Activated CD4-positive, alpha-beta T cell treated with anti-CD3 and anti-CD28 coated beads, Interleukin-2, Interleukin-6, amounts not matched to agents 100 ng/mL and 50 ng/mL, durations not matched to agents 16 hours and 8 hours (primary cell): ENCODE results near the gene CTDP1.
"Not testable (repeated sequence)": the region's sequence is repeated elsewhere in the genome, so short reads cannot be mapped to it uniquely, and the experiment has no call there.

Experiments
- DNase-seq: peaks from one replicate; pipeline ENCODE4 v3.0.0-alpha.2; 2020

Gene CTDP1

GRCh38 chr18:79748321-79749180 is 68.9 kb downstream of the CTDP1 start:
- no peak for DNase-seq

GRCh38 chr18:79749251-79750191 is 69.9 kb downstream of the CTDP1 start:
- DNase-seq, result no peak

DNA sequence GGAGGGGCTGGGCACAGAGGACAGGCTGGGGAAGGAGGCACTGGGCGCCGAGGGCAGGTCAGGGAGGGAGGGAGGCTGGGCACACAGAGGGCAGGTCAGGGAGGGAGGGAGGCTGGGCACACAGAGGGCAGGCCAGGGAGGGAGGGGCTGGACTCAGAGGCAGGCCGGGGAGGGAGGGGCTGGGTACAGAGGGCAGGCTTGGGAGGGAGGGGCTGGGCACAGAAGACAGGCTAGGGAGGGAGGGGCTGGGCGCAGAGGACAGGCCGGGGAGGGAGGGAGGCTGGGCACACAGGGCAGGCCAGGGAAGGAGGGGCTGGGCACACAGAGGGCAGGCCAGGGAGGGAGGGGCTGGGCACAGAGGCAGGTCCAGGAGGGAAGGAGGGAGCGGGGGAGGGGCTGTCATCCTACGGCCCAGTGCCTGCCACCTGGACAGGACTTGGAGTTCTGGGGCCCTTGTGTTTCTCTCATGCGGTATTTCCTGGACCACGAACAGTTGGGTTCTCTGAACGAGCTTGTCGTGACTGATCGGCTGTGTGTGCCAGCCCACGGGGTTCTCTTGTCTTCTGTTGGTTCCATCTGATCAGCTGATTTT is 71.5 kb downstream of the CTDP1 start:
- DNase-seq, result no peak

GRCh38 chr18:79751918-79752578 is 72.4 kb downstream of the CTDP1 start:
- DNase-seq, result not testable (repeated sequence)

DNA sequence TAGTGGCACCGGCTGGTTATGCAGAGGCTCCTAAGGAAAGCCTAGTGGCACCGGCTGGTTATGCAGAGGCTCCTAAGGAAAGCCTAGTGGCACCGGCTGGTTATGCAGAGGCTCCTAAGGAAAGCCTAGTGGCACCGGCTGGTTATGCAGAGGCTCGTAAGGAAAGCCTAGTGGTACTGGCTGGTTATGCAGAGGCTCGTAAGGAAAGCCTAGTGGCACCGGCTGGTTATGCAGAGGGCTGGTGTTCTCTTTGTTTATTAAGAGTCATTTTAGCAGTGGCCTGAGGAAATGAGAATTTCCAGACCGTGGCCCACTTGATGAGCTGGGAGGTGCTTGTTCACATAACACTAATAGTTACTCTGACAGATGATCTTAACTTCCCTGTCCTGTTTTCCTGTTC is 73.3 kb downstream of the CTDP1 start:
- not testable (repeated sequence) for DNase-seq

DNA sequence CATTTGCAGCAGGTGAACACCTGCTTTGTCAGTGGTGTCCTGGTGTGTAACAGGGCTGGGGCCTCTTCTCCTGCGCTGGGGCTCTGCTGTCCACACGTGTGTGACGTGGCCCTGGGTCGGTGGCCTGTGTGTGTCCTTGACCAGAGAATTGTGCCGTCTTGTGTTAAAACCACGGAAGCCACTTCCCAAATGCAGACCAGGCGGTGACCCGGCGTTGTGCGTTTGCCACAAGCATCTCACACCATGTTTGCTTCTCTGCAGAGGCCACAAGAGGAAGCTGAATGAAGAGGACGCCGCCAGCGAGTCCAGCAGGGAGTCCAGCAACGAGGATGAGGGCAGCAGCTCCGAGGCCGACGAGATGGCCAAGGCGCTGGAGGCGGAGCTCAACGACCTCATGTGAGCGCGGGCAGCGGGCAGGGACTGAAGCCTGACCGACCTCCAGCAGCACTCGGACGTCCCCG is 73.8 kb downstream of the CTDP1 start:
- DNase-seq, result no peak

DNA sequence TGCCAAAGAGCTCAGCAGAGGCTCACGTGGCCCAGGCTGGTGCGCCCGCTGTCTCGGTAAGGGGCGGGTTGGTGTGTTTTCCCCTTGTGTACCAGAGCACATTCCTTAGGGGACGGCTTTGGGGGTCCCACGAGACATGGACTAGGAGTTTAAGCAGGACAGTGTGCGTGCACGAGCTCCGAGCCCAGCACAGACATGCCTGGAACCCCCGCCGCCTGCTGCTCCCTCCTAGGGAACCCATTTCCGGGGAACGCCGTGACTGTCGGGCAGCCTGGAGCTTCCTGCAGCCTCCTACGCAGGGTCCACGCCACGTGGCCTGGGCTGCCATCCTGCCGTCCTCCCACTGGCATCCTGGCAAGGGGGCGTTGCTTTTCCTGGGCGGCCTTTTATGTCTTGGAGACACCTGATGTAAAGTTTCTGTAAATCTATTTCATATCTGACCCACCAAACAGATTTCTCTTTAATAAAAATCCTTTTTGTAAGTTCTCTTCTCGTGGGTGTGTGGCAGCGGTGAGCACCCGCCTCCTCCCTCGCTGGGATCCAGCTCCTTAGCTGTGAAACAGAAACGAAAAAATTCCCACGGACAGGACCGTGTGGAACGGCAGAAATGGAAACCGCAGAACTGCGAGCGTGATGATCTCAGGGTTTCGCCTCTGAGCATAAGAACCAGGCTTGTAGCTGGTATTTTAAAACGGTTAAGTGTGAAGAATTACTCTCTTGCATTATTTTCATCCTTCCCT is 74.6 kb downstream of the CTDP1 start:
- no peak for DNase-seq

DNA sequence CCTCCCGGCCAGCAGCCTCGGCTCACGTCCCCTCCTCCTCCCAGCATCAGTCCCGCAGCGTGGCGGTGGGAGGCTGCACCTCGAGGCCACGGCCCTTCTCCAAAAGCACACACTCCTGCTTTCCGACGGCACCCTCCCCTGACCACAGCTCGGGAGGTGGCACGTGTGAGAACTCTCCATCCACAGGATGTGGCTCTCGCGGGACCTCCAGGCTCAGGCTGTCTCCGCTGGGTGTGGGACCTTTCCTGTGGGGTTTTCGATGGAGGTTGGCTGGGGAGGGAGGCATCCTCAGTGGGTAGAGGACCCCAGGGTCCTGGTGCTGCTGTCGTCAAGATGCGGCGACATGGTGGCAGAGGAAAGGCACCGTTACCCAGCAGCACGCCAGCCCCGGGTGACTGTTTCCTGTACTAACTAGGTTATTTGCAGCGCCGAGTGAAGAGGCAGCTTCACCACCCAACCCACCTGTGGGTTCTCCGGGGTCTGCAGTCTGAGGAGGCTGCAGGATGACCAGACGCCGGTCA is 75.3 kb downstream of the CTDP1 start:
- no peak for DNase-seq

GRCh38 chr18:79755496-79756142 is 76.0 kb downstream of the CTDP1 start:
- no peak for DNase-seq

DNA sequence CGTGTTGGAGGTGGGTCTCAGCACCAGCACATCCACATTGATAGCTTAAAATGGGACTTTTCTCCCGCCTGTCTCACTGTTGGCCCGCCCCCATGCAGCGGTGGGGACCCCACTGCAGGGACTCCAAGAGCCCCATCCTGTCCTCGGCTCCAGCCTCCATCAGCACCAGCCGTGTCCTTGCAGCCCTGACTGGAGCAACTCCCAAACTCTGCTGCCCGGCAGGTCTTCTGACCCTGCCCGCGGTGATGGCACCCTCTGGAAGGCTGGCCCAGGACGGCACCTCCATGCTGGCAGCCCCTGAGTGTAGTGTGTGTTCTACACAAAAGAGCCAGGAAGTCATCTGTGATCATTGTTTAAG is 76.5 kb downstream of the CTDP1 start:
- DNase-seq, result no peak

GRCh38 chr18:79756826-79757225 is 77.2 kb downstream of the CTDP1 start:
- DNase-seq, result no peak

- no peak for DNase-seq
Observed at GRCh38 chr18:79760348-79760747, 80.7 kb downstream of the CTDP1 start.

GRCh38 chr18:79760881-79761280 is 81.3 kb downstream of the CTDP1 start:
- no peak for DNase-seq

DNA sequence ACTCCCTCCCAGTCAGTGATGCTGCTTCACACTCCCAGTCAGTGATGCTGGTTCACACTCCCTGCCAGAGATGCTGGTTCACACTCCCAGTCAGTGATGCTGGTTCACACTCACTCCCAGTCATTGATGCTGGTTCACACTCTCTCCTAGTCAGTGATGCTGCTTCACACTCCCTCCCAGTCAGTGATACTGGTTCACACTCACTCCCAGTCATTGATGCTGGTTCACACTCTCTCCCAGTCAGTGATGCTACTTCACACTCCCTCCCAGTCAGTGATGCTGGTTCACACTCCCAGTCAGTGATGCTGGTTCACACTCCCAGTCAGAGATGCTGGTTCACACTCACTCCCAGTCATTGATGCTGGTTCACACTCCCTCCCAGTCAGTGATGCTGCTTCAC is 83.8 kb downstream of the CTDP1 start:
- DNase-seq, result no peak

GRCh38 chr18:79764131-79764530 is 84.5 kb downstream of the CTDP1 start:
- no peak for DNase-seq

DNA sequence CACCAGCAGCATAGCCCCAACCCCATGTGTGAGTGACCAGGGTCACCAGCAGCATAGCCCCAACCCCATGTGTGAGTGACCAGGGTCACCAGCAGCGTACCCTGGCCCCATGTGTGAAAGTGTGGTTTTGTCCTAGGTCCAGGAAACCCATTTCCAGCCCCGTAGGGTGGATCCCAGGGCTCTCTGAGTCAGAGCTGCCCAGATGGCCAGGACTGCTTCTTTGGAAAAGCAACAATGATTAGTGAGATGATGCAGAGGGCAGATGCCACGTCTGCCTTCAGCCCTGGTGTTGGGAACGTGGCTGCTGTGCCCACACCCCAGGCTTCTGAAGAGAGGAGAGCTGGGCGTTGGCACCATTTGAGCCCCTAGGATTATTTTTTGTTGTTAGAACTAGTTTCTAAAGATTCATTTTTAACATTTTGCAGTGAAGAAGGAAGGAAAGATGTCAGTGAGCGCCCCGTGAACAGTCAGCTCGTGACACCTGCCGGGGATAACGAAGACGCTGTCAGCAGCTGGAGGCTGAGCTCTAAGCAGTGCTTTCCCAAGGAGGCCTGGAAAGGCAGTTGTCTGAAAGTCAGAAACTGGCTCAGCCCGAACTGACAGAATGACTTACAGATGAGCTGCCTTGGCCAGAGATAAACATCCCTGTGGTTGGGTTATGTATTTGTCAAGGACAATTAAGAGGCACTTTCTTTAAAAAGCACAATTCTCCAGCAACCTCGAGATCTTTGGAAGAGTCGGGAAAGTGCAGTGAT is 86.1 kb downstream of the CTDP1 start:
- DNase-seq, result no peak

DNA sequence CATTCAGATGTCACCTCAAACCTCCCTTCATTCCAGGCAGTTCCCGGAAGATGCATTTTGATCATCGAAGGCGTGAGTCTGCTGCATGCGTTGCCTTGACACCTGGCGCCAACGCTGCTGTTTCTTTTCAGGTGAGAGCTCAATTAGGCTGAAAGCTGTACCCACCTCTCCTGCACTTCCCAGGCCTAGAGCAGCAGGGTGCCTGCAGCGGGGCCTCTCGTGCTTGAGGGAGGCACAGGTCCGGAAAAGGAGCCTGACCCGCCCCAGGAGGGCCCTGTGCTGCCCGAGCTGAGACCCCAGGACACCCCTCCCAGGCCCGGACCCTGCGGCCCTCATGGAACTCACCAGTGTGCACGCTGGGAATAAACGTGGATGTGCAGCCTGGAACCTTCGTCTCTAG is 86.7 kb downstream of the CTDP1 start:
- DNase-seq, result no peak

DNA sequence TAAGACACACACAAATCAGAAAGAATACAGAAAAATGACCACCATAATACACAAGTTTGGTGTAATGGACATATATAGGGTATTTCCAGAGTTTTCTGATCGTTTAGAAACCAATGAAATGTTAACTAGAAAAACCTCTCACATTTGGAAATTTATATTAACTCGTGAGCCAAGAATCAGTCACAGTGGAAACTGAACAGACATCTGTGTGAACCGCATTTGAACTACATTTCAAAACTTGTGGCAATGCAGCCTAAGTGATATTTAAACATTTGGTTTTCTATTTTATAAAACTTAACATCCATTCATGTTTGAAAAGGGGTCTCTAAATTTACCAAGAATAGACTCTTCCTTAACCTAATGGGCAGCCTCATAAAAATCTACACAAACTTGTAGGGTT is 89.1 kb downstream of the CTDP1 start:
- no peak for DNase-seq

DNA sequence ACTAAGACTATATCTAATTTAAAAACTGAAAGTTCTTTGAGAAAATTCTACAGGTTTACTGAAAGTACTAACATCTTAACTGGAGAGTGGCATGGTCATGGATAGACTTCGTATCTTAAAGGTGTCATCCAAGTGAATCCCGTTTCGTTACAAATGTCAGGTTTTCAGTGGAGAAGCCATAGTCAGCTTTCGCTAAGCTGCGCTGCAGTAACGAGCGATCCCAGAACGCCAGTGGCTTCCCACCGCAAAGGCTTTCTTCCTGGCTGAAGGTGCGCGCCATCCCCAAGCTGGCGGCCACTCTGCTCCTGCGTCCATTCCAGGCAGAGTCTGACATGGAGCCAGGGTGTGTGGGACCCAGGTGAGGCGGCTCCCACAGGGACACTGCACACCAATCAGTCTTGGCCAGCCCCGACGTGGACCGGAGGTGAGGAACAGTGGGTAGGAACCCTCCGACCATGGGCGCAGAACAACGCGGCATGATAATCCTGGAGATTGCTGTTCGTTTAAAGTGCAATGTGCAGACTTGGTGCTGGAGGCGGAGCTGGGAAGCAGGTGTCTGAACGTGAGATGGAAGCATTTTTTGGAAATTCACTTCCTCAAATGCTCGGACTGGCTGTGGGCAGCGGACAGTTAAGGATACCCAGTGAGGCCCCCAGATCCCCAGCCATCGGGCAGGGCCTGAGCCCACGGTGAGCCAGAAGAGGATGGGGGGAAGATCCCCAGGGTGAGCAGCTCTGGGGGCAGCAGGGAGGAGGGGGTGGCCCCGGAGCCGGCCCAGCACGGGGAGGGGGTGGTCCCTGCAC is 90.3 kb downstream of the CTDP1 start:
- no peak for DNase-seq

- no peak for DNase-seq
Observed at GRCh38 chr18:79770501-79770815, 90.9 kb downstream of the CTDP1 start.
